MCF 10A (cell line): ENCODE measurements around the gene LRP8. TPM values are rescaled to one million over a fixed set of nuclear protein-coding genes. Genes with fewer than 3 reads are reported as not detected.

ENCODE experiments used
- BruUV-seq: library from RNA; stranded (reverse); fragments of 400-500 nt; replicated peaks from 2 replicates; lab custom pipeline; 2021; lab: Mats Ljungman, UMichigan
- CTCF ChIA-PET: fragments of 300-600 bp; sonication (Branson Sonifier 250); formaldehyde crosslinking; extraction: SDS; loops from one replicate; lab custom pipeline; 2021; ENCODE audit warnings: antibody characterized with exemption, inconsistent platforms; lab: Yijun Ruan, JAX
- POLR2A ChIA-PET: fragments of 300-600, 350-650 bp; sonication (Branson Sonifier 250); formaldehyde crosslinking; extraction: SDS; loops from one replicate; lab custom pipeline; 2020; ENCODE audit warnings: antibody characterized with exemption, inconsistent platforms; lab: Yijun Ruan, JAX
- DNase-seq: peaks from one replicate; pipeline ENCODE4 v3.0.0-alpha.2; 2018; ENCODE audit not compliant: unreplicated experiment
- H3K27ac Mint-ChIP-seq: one replicate; pipeline ENCODE4 v1.8.0; 2022; ENCODE audit warnings: mild to moderate bottlenecking, low read depth, mixed read lengths; ENCODE audit not compliant: unreplicated experiment
- H3K27me3 Mint-ChIP-seq: one replicate; pipeline ENCODE4 v1.8.0; 2022; ENCODE audit warnings: mixed read lengths; ENCODE audit not compliant: insufficient read depth, unreplicated experiment
- H3K36me3 Mint-ChIP-seq: one replicate; pipeline ENCODE4 v1.8.0; 2022; ENCODE audit warnings: mild to moderate bottlenecking, moderate library complexity, mixed read lengths; ENCODE audit not compliant: insufficient read depth, unreplicated experiment
- H3K4me1 Mint-ChIP-seq: one replicate; pipeline ENCODE4 v1.8.0; 2022; ENCODE audit warnings: mixed read lengths; ENCODE audit not compliant: insufficient read depth, unreplicated experiment
- H3K4me3 Mint-ChIP-seq: one replicate; pipeline ENCODE4 v1.8.0; 2022; ENCODE audit warnings: mild to moderate bottlenecking, moderate library complexity, mixed read lengths; ENCODE audit not compliant: unreplicated experiment
- H3K9me3 Mint-ChIP-seq: one replicate; pipeline ENCODE4 v1.8.0; 2022; ENCODE audit warnings: mixed read lengths; ENCODE audit not compliant: unreplicated experiment
- intact Hi-C: fragments of 100-400 bp; cut with micrococcal nuclease; formaldehyde crosslinking; loops from 2 replicates; pipeline ENCODE4 v1.14.1; 2022
- total RNA-seq: library from RNA; stranded (reverse); gene quantifications from 2 replicates; pipeline ENCODE4 v1.2.3, GENCODE V29; 2022
- TF ChIP-seq, protein P1 (sequence below): fragments of 200-600 bp; IDR thresholded peaks from one replicate; pipeline ENCODE4 v1.8.0; 2022; ENCODE audit warnings: antibody characterized with exemption, mild to moderate bottlenecking; ENCODE audit not compliant: unreplicated experiment

Gene LRP8
- total RNA-seq, 1 experiment from 2014 or later = 21.8 TPM

DNA sequence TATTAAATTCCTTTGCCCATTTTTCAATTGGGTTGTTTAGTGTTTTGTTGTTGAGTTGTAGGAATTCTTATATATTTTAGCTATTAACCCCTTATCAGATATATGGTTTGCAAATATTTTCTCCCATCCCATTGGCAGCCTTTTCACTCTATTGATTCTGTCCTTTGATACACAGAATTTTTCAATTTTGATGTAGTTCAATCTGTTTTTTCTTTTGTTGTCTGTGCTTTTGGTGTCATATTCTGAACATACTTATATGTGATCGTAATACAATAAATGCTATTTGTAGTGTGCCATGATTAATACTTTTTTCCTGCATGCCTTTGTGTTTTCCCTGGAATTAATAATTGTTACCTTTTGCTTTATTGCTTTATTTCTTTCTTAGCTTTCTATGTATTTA lies 7.8 kb upstream of the LRP8 start:
- no peak overlapping the region for H3K4me3 Mint-ChIP-seq
- BruUV-seq = no TSS peak
- no peaks in the 10 kb centered on the region for H3K4me1 Mint-ChIP-seq
- intact Hi-C loops = no loop called here
- DNase-seq = no peak
- peaks cover 27% of the 10 kb centered on the region for H3K27me3 Mint-ChIP-seq
- no peak overlapping the region for H3K27ac Mint-ChIP-seq
- H3K9me3 Mint-ChIP-seq = no peaks in the 10 kb centered on the region
- TF ChIP-seq, protein P1, sequence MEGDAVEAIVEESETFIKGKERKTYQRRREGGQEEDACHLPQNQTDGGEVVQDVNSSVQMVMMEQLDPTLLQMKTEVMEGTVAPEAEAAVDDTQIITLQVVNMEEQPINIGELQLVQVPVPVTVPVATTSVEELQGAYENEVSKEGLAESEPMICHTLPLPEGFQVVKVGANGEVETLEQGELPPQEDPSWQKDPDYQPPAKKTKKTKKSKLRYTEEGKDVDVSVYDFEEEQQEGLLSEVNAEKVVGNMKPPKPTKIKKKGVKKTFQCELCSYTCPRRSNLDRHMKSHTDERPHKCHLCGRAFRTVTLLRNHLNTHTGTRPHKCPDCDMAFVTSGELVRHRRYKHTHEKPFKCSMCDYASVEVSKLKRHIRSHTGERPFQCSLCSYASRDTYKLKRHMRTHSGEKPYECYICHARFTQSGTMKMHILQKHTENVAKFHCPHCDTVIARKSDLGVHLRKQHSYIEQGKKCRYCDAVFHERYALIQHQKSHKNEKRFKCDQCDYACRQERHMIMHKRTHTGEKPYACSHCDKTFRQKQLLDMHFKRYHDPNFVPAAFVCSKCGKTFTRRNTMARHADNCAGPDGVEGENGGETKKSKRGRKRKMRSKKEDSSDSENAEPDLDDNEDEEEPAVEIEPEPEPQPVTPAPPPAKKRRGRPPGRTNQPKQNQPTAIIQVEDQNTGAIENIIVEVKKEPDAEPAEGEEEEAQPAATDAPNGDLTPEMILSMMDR = no peak
- CTCF ChIA-PET = interaction anchor here (0.8 kb wide), 1 partner anchor 61 kb away, joined by 3 read pairs; no protein-coding TSS in a partner anchor
- no peaks in the 10 kb centered on the region for H3K36me3 Mint-ChIP-seq
- POLR2A ChIA-PET = no interaction called here

DNA sequence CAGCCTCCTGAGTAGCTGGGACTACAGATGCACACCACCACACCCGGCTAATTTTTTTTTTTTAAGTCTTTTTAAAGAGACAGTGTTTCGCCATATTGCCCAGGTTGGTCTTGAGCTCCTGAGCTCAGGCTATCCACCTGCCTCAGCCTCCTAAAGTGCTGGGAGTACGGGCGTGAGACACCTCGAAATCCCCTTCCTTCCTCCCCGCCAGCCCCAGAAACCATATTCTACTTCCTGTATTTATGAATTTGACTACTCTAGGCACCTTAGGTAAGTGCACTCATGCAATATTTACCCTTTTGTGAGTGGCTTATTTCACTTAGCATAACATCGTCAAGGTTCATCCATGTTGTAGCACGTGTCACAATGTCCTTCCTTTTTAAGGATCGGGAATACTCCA lies 6.9 kb upstream of the LRP8 start:
- H3K27ac Mint-ChIP-seq = no peak overlapping the region
- H3K4me3 Mint-ChIP-seq = no peak overlapping the region
- no TSS peak for BruUV-seq
- ChIA-PET POLR2A (interaction anchor here (0.7 kb wide), 1 partner anchor 59 kb away, joined by 3 read pairs; no protein-coding TSS in a partner anchor), CTCF (interaction anchor here (0.8 kb wide), 1 partner anchor 62 kb away, joined by 3 read pairs; no protein-coding TSS in a partner anchor)
- no peaks in the 10 kb centered on the region for H3K4me1 Mint-ChIP-seq
- TF ChIP-seq, protein P1 = no peak
- no peaks in the 10 kb centered on the region for H3K36me3 Mint-ChIP-seq
- intact Hi-C loops = no loop called here
- H3K27me3 Mint-ChIP-seq = peaks cover 27% of the 10 kb centered on the region
- no peak for DNase-seq
- H3K9me3 Mint-ChIP-seq = no peaks in the 10 kb centered on the region

DNA sequence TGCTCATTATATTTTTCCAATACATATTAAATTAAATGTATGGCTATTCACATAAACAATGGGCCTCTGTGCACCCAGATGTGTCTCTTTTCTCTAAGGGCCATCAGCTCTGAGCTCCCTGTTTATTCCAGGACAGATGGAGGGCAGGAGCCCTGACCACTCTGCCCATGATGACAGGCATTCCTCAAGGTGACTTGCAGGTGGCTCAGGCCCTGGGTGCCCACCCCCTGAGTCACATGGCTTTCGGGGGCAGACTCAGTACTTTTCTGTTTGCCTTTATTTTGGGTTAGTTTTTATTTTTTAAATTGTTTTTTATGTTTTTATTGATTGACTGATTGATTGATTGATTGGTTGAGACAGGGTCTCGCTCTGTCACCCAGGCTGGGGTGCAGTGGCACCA lies 6.4 kb upstream of the LRP8 start:
- Mint-ChIP-seq H3K27ac (no peak overlapping the region), H3K36me3 (no peaks in the 10 kb centered on the region), H3K27me3 (peaks cover 27% of the 10 kb centered on the region), H3K4me3 (no peak overlapping the region), H3K4me1 (no peaks in the 10 kb centered on the region), H3K9me3 (no peaks in the 10 kb centered on the region)
- TF ChIP-seq, protein P1 = no peak
- no peak for DNase-seq
- intact Hi-C loops = no loop called here
- ChIA-PET POLR2A (interaction anchor here (0.7 kb wide), 1 partner anchor 59 kb away, joined by 3 read pairs; no protein-coding TSS in a partner anchor), CTCF (no interaction called here)
- BruUV-seq = no TSS peak

DNA sequence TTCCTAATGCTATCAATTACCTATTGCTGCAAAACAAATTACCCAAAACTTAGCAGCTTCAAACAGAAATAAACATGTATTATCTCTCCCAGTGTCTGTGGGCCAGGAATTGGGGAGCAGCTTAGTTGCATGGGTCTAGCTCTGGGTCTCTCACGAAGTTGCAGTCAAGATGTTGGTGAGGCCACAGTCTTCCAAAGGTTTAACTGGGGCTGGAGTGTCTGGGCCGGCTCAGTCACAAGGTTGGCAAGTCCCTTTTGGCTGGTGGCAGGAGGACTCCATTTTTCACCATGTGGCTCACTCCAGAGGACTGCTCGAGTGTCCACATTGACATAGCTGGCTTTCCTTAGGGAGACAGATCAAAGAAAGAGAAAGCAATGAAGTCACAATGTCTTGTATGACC lies 5.0 kb upstream of the LRP8 start:
- ChIA-PET CTCF (interaction anchor here (0.6 kb wide), 1 partner anchor 54 kb away, joined by 3 read pairs; no protein-coding TSS in a partner anchor), POLR2A (interaction anchor here (1.1 kb wide), 1 partner anchor 22 kb away, joined by 3 read pairs; no protein-coding TSS in a partner anchor)
- DNase-seq = no peak
- Mint-ChIP-seq H3K36me3 (no peaks in the 10 kb centered on the region), H3K27ac (no peak overlapping the region), H3K27me3 (peaks cover 19% of the 10 kb centered on the region), H3K9me3 (no peaks in the 10 kb centered on the region), H3K4me3 (no peak overlapping the region), H3K4me1 (no peaks in the 10 kb centered on the region)
- intact Hi-C loops = no loop called here
- TF ChIP-seq, protein P1 = no peak
- BruUV-seq = no TSS peak
